Activated T-cell treated with anti-CD3 and anti-CD28 coated beads, Interleukin-2, amount 50 U/mL, for 48 hours (primary cell): ENCODE results near the gene CCDC102A.

Experiments
- DNase-seq, 2 experiments: peaks; one replicate each; pipeline ENCODE4 v3.0.0-alpha.2; 2020

Gene CCDC102A

GRCh38 chr16:57537194-57537505 lies 779 bp upstream of the CCDC102A start:
- no peak for DNase-seq

- DNase-seq: peak; percentile 94 to 96
Observed at GRCh38 chr16:57535680-57536305, 578 bp downstream of the CCDC102A start.

GRCh38 chr16:57534881-57535658 lies 1.3 kb downstream of the CCDC102A start:
- DNase-seq: peak; percentile 22 to 32

- DNase-seq: peak; percentile 34 to 41
Observed at GRCh38 chr16:57534337-57534880, 2.0 kb downstream of the CCDC102A start.

GRCh38 chr16:57533431-57534336 lies 2.7 kb downstream of the CCDC102A start:
- peak; percentile 33 to 46 for DNase-seq

GRCh38 chr16:57532266-57532625 lies 4.1 kb downstream of the CCDC102A start:
- peak in 1 of 2 experiments; percentile 23 for DNase-seq

GRCh38 chr16:57531635-57532265 lies 4.6 kb downstream of the CCDC102A start:
- peak in 1 of 2 experiments; percentile 16 for DNase-seq

- DNase-seq: no peak
Observed at GRCh38 chr16:57531253-57531575, 5.2 kb downstream of the CCDC102A start.

- no peak for DNase-seq
Observed at GRCh38 chr16:57530522-57531252, 5.7 kb downstream of the CCDC102A start.

- peak; percentile 75 to 80 for DNase-seq
Observed at GRCh38 chr16:57530104-57530521, 6.3 kb downstream of the CCDC102A start.

- DNase-seq: peak in 1 of 2 experiments; percentile 34
Observed at GRCh38 chr16:57529391-57530103, 6.8 kb downstream of the CCDC102A start.

GRCh38 chr16:57528499-57529390 lies 7.6 kb downstream of the CCDC102A start:
- no peak for DNase-seq

- no peak for DNase-seq
Observed at GRCh38 chr16:57527610-57528360, 8.6 kb downstream of the CCDC102A start.

GRCh38 chr16:57527027-57527426 lies 9.3 kb downstream of the CCDC102A start:
- DNase-seq: no peak

- DNase-seq: no peak
Observed at GRCh38 chr16:57526498-57526897, 9.9 kb downstream of the CCDC102A start.

GRCh38 chr16:57525761-57526160 lies 10.6 kb downstream of the CCDC102A start:
- no peak for DNase-seq

- no peak for DNase-seq
Observed at GRCh38 chr16:57522960-57523359, 13.4 kb downstream of the CCDC102A start.

GRCh38 chr16:57519796-57520360 lies 16.5 kb downstream of the CCDC102A start:
- peak; percentile 88 to 89 for DNase-seq

- DNase-seq: no peak
Observed at GRCh38 chr16:57518922-57519321, 17.4 kb downstream of the CCDC102A start.
